CD8-positive, alpha-beta memory T cell (primary cell): ENCODE results near the gene STUB1. TPM values are rescaled to one million over a fixed set of nuclear protein-coding genes. Genes with fewer than 3 reads are reported as not detected.

ENCODE experiments used
- CTCF ChIA-PET: fragments of 350-600 bp; sonication (Branson Sonifier 250); formaldehyde crosslinking; loops from one replicate; lab custom pipeline; 2021; ENCODE audit warnings: antibody characterized with exemption; lab: Charles Lee
- POLR2A ChIA-PET: fragments of 350-600 bp; sonication (Branson Sonifier 250); formaldehyde crosslinking; loops from one replicate; lab custom pipeline; 2021; ENCODE audit warnings: antibody characterized with exemption; lab: Charles Lee
- DNase-seq, 5 donors: peaks; one replicate each; pipeline versions ENCODE4 v3.0.0 to v3.0.0-alpha.2; 2020 to 2022; ENCODE audit warnings: mixed read lengths in 1 of 5
- H3K27ac ChIP-seq: one replicate; pipeline ENCODE4 v1.7.0; 2013; ENCODE audit warnings: low read depth, mild to moderate bottlenecking, low read length, moderate library complexity
- H3K27me3 ChIP-seq: 2 replicates; pipeline ENCODE4 v1.7.0; 2013; ENCODE audit warnings: low read length, mild to moderate bottlenecking; ENCODE audit not compliant: insufficient read depth, poor library complexity, severe bottlenecking
- H3K36me3 ChIP-seq: 2 replicates; pipeline ENCODE4 v1.7.0; 2013; ENCODE audit warnings: mild to moderate bottlenecking, low read length, moderate library complexity; ENCODE audit not compliant: insufficient read depth
- H3K4me1 ChIP-seq: 2 replicates; pipeline ENCODE4 v1.7.0; 2013; ENCODE audit warnings: mild to moderate bottlenecking, low read length, moderate library complexity; ENCODE audit not compliant: insufficient read depth
- H3K4me3 ChIP-seq: 2 replicates; pipeline ENCODE4 v1.7.0; 2013; ENCODE audit warnings: mild to moderate bottlenecking, low read length
- H3K9me3 ChIP-seq: 2 replicates; pipeline ENCODE4 v1.7.0; 2013; ENCODE audit warnings: mild to moderate bottlenecking, low read length
- H3K27ac Mint-ChIP-seq, 8 donors: one replicate each; pipeline ENCODE4 v1.8.0; 2020 to 2021; ENCODE audit warnings: mixed read lengths in 8 of 8, mild to moderate bottlenecking in 6 of 8, inconsistent platforms in 3 of 8, moderate library complexity in 3 of 8
- H3K27me3 Mint-ChIP-seq, 2 donors: one replicate each; pipeline ENCODE4 v1.8.0; 2020 to 2021; ENCODE audit warnings: mixed read lengths in 2 of 2, mild to moderate bottlenecking in 1 of 2, moderate library complexity in 1 of 2
- H3K36me3 Mint-ChIP-seq, 3 donors: one replicate each; pipeline ENCODE4 v1.8.0; 2020 to 2021; ENCODE audit warnings: mixed read lengths in 3 of 3, inconsistent platforms in 1 of 3, mild to moderate bottlenecking in 1 of 3
- H3K4me1 Mint-ChIP-seq, 3 donors: one replicate each; pipeline ENCODE4 v1.8.0; 2020 to 2021; ENCODE audit warnings: mixed read lengths in 3 of 3, inconsistent platforms in 1 of 3, mild to moderate bottlenecking in 1 of 3
- H3K4me3 Mint-ChIP-seq, 7 donors: one replicate each; pipeline ENCODE4 v1.8.0; 2020 to 2021; ENCODE audit warnings: mixed read lengths in 7 of 7, mild to moderate bottlenecking in 6 of 7, moderate library complexity in 4 of 7, inconsistent platforms in 2 of 7
- H3K9me3 Mint-ChIP-seq, 5 donors: one replicate each; pipeline ENCODE4 v1.8.0; 2020 to 2022; ENCODE audit warnings: mixed read lengths in 5 of 5, mild to moderate bottlenecking in 3 of 5, moderate library complexity in 2 of 5, inconsistent platforms in 1 of 5
- polyA plus RNA-seq: library from polyadenylated mRNA; unstranded; fragments of 300-500 nt; fragmentation: Illumina TruSeq; gene quantifications from one replicate; pipeline ENCODE4 v1.2.3, GENCODE V29; 2021
- total RNA-seq, 2 experiments: library from RNA; stranded (reverse); gene quantifications; one replicate each; pipeline ENCODE4 v1.2.3, GENCODE V29; 2021

The STUB1 gene
- total and polyA plus RNA-seq, 3 experiments from 2014 or later: 111 to 161 (median 124) TPM

DNA sequence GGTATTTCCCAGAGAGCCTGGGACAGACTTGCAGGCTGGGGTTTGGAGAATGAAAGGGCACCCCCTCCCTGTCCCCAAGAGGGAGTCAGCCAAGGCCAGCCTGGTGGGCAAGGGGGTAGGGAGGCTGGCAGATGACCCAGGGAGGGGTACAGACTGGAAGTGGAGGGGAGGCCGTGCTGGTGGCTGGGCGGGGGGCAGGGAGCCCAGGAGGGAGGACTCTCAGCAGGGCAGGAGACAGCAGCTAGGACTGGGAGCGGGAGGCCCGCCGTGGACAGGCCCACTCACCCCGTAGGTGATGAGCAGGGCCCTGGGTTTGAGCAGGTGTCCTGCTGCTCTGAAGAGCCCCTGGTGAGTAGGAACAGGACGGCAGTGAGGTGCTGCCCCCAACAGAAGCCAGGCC is 45.2 kb upstream of the STUB1 start:
- POLR2A ChIA-PET: no interaction called here
- H3K27me3 Mint-ChIP-seq: peaks cover 0 to 7% of the 10 kb centered on the region in 2 donors
- CTCF ChIA-PET: no interaction called here
- H3K27ac Mint-ChIP-seq: peak overlapping the region in 1 of 8 donors; percentile 21
- Histone ChIP-seq H3K4me3 (peak overlapping the region; percentile 81), H3K36me3 (no peaks in the 10 kb centered on the region), H3K27me3 (no peaks in the 10 kb centered on the region), H3K27ac (peak overlapping the region; percentile 80), H3K9me3 (no peaks in the 10 kb centered on the region), H3K4me1 (peaks cover 16% of the 10 kb centered on the region)
- H3K4me3 Mint-ChIP-seq: peak overlapping the region; percentile 37 to 88 (median 64)
- DNase-seq: no peak
- H3K36me3 Mint-ChIP-seq: peaks cover 0 to 10% (median 0%) of the 10 kb centered on the region in 3 donors
- H3K4me1 Mint-ChIP-seq: peaks cover 0 to 20% (median 10%) of the 10 kb centered on the region in 3 donors
- peaks cover 0 to 3% (median 0%) of the 10 kb centered on the region in 5 donors for H3K9me3 Mint-ChIP-seq

DNA sequence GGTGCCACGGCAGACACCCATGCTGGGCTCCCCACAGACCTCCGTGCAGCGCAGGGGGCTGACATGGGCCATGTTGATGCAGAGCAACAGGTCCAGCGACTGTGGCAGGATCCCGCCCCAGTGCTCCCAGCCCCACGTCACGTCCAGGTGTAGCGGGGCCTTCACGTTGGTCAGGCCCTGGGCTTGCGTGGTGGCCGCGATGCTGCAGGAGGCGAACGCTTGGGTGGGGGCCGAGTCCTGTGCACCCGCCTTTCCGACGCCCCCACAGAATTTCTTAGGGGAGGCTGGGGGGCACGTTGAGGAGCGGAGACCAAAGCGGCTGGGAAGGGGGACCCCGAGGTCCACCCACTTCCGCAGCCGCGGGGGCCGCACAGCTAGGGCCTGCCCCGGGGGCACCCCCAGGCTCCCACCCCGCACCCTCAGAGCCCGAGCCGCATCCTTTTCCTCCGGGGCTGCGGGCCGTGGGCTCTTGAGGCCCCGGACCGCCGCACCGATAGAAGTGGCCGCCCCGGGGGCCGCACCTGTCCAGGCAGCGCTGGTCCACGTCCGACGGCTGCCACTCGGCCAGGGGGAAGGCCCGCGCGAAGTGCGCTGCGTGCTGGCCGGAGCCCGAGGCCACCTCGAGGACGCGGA is 44.5 kb upstream of the STUB1 start:
- CTCF ChIA-PET: interaction anchor here (0.7 to 1.6 kb wide), 7 partner anchors 12 to 150 kb away, joined by 3 to 7 read pairs (median 3); partner anchors contain the start of genes RAB40C and WDR90
- peak overlapping the region in 1 of 8 donors; percentile 100 for H3K27ac Mint-ChIP-seq
- no peaks in the 10 kb centered on the region for H3K9me3 ChIP-seq
- H3K36me3 Mint-ChIP-seq: peaks cover 0 to 10% (median 0%) of the 10 kb centered on the region in 3 donors
- peaks cover 0 to 7% of the 10 kb centered on the region in 2 donors for H3K27me3 Mint-ChIP-seq
- peak overlapping the region; percentile 28 to 99 (median 97) for H3K4me3 Mint-ChIP-seq
- peaks cover 0 to 20% (median 10%) of the 10 kb centered on the region in 3 donors for H3K4me1 Mint-ChIP-seq
- H3K4me3 ChIP-seq: peak overlapping the region; percentile 81
- no peaks in the 10 kb centered on the region for H3K27me3 ChIP-seq
- peaks cover 16% of the 10 kb centered on the region for H3K4me1 ChIP-seq
- H3K9me3 Mint-ChIP-seq: peaks cover 0 to 3% (median 0%) of the 10 kb centered on the region in 5 donors
- POLR2A ChIA-PET: interaction anchor here (0.6 to 2.5 kb wide), 10 partner anchors 12 to 1520 kb away, joined by 3 to 11 read pairs (median 6); partner anchors contain the start of genes CAPN15, DECR2, STUB1 and TRAF7
- H3K27ac ChIP-seq: peak overlapping the region; percentile 80
- no peak for DNase-seq
- no peaks in the 10 kb centered on the region for H3K36me3 ChIP-seq

GRCh38 chr16:636206-637080 is 43.8 kb upstream of the STUB1 start, which contains the start of gene METTL26:
TSS of gene METTL26 (minus strand) at chr16:636305. CDS start at chr16:636290, 15 bp downstream.
- peak; percentile 89 to 95 (median 91) for DNase-seq
- Mint-ChIP-seq H3K9me3 (peaks cover 0 to 3% (median 0%) of the 10 kb centered on the region in 5 donors), H3K36me3 (peaks cover 0 to 10% (median 0%) of the 10 kb centered on the region in 3 donors), H3K27ac (peak within 1 kb of the TSS; percentile 95 to 100 (median 97)), H3K27me3 (peaks cover 0 to 7% of the 10 kb centered on the region in 2 donors), H3K4me3 (peak within 1 kb of the TSS; percentile 92 to 99 (median 98)), H3K4me1 (peaks cover 0 to 20% (median 10%) of the 10 kb centered on the region in 3 donors)
- CTCF ChIA-PET: interaction anchor here (0.7 to 1.6 kb wide), 7 partner anchors 12 to 149 kb away, joined by 3 to 7 read pairs (median 3); partner anchors contain the start of genes RAB40C and WDR90
- H3K27me3 ChIP-seq: no peaks in the 10 kb centered on the region
- no peaks in the 10 kb centered on the region for H3K9me3 ChIP-seq
- no peaks in the 10 kb centered on the region for H3K36me3 ChIP-seq
- peak within 1 kb of the TSS; percentile 80 for H3K27ac ChIP-seq
- H3K4me1 ChIP-seq: peaks cover 21% of the 10 kb centered on the region
- POLR2A ChIA-PET: interaction anchor here (0.6 to 2.5 kb wide), 14 partner anchors 12 to 1519 kb away, joined by 3 to 11 read pairs (median 5); partner anchors contain the start of genes CAPN15, DECR2, RAB40C and STUB1
- H3K4me3 ChIP-seq: peak within 1 kb of the TSS; percentile 81

DNA sequence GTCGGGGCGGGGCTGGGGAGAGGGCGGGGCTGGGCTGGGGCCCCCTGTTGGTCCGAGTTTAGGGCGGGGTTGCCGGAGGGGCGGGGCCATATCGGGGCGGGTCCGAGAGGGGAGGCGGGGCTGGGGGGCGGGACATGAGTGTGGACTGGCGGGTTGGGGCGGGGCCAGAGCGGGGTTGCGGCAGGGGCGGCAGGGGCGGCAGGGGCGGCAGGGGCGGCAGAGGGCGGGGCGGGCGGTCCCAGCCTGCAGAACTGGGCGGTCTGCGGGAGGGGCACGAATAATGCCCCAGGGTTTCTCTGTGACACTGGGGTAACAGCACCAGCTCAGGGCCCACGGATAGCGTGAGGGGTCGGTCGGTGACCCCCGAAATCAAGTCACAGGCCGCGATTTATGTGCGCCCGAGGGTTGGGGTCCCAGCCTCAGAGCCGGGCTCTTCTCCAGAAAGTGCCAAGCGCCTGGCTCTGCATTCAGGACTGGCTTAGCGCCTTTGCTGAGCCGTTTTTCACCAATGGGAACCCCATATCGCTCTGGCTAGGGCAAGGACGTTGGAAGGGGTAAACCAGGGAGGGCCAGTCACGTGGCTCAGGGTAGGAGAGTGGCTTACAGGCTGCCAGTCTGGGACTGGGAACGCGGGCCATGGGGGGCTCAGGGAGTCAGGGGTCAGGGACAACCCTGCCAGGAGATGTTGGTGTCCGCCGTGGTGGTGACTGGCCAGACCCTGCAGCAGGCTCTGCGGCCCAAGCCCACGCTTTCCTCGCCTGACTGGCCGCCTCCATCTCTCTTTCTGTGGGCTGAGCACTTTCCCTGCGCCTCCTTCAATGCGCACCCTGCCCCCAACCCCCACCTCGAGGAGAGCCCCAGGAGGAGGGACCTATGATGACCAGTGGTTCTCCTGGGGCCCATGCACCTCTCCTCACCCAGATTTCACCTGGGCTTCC is 42.9 kb upstream of the STUB1 start:
- no peaks in the 10 kb centered on the region for H3K27me3 ChIP-seq
- Mint-ChIP-seq H3K36me3 (peaks cover 0 to 10% (median 0%) of the 10 kb centered on the region in 3 donors), H3K4me1 (peaks cover 0 to 20% (median 10%) of the 10 kb centered on the region in 3 donors), H3K27ac (peak overlapping the region in 4 of 8 donors; percentile 96 to 100 (median 98)), H3K4me3 (peak overlapping the region; percentile 92 to 99 (median 98)), H3K27me3 (peaks cover 0 to 7% of the 10 kb centered on the region in 2 donors), H3K9me3 (peaks cover 0 to 3% (median 0%) of the 10 kb centered on the region in 5 donors)
- ChIA-PET CTCF (interaction anchor here (1.6 kb wide), 1 partner anchor 11 kb away, joined by 7 read pairs; no protein-coding TSS in a partner anchor), POLR2A (interaction anchor here (0.6 to 2.5 kb wide), 11 partner anchors 11 to 1518 kb away, joined by 4 to 11 read pairs (median 7); partner anchors contain the start of genes CAPN15, RAB40C, STUB1 and TRAF7)
- DNase-seq: peak in 3 of 5 donors; percentile 80 to 90 (median 88)
- no peaks in the 10 kb centered on the region for H3K36me3 ChIP-seq
- peaks cover 21% of the 10 kb centered on the region for H3K4me1 ChIP-seq
- H3K27ac ChIP-seq: peak overlapping the region; percentile 80
- no peaks in the 10 kb centered on the region for H3K9me3 ChIP-seq
- H3K4me3 ChIP-seq: peak overlapping the region; percentile 81

DNA sequence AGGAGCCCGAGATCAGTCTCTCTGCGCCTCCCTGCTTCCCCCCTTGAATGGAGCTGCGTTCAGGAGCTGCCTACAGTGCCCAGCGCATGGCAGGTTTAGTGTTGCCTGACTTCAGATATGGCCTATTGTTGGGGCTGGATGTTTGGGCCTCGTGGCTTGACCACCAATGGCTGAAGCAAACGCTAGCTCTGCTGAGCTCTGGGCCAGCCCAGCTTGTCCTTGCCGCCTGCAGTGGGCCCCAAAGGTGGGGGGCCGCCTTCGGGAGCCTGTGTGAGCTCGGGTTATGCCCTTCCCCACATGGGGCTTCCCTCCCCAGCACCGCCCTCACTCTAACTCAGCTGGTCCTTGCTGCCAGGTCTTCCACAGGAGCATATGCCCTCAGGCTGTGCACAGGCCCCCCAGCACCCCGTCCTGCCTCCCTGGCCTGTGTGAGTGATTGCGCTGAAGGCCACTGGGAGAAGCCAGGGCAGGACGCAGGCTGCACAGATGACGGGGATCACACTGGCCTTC is 42.1 kb upstream of the STUB1 start:
- Mint-ChIP-seq H3K4me3 (peak overlapping the region in 4 of 7 donors; percentile 41 to 62 (median 50)), H3K27me3 (peaks cover 0 to 7% of the 10 kb centered on the region in 2 donors)

GRCh38 chr16:638836-639235 is 41.4 kb upstream of the STUB1 start:
- Histone ChIP-seq H3K9me3 (no peaks in the 10 kb centered on the region), H3K36me3 (no peaks in the 10 kb centered on the region), H3K4me3 (no peak overlapping the region), H3K4me1 (peaks cover 30% of the 10 kb centered on the region), H3K27ac (no peak overlapping the region), H3K27me3 (no peaks in the 10 kb centered on the region)
- Mint-ChIP-seq H3K36me3 (peaks cover 0 to 10% (median 0%) of the 10 kb centered on the region in 3 donors), H3K27me3 (peaks cover 0 to 7% of the 10 kb centered on the region in 2 donors), H3K9me3 (peaks cover 0 to 3% (median 0%) of the 10 kb centered on the region in 5 donors), H3K27ac (peak overlapping the region in 1 of 8 donors; percentile 80), H3K4me3 (peak overlapping the region in 3 of 7 donors; percentile 13 to 68 (median 28)), H3K4me1 (peaks cover 0 to 28% (median 13%) of the 10 kb centered on the region in 3 donors)
- ChIA-PET CTCF (no interaction called here), POLR2A (no interaction called here)
- no peak for DNase-seq

More for the DNA sequence above, 42.1 kb upstream of the STUB1 start:
- Histone ChIP-seq H3K9me3 (no peaks in the 10 kb centered on the region), H3K4me3 (no peak overlapping the region), H3K36me3 (no peaks in the 10 kb centered on the region), H3K4me1 (peaks cover 28% of the 10 kb centered on the region), H3K27ac (no peak overlapping the region), H3K27me3 (no peaks in the 10 kb centered on the region)
- DNase-seq: no peak
- Mint-ChIP-seq H3K4me1 (peaks cover 0 to 27% (median 13%) of the 10 kb centered on the region in 3 donors), H3K36me3 (peaks cover 0 to 10% (median 0%) of the 10 kb centered on the region in 3 donors), H3K27ac (peak overlapping the region in 1 of 8 donors; percentile 60), H3K9me3 (peaks cover 0 to 3% (median 0%) of the 10 kb centered on the region in 5 donors)
- CTCF ChIA-PET: interaction anchor here (0.6 to 0.7 kb wide), 2 partner anchors 10 to 450 kb away, joined by 3 read pairs; no protein-coding TSS in a partner anchor
- POLR2A ChIA-PET: interaction anchor here (1.0 to 2.4 kb wide), 2 partner anchors 10 to 111 kb away, joined by 4 to 10 read pairs; partner anchors contain the start of gene CAPN15
